Activated T-cell treated with anti-CD3 and anti-CD28 coated beads for 4 hours (primary cell): Measurements from ENCODE around the gene UBASH3B.
"Not testable (repeated sequence)": the region's sequence is repeated elsewhere in the genome, so short reads cannot be mapped to it uniquely, and the experiment has no call there.

Experiments
- DNase-seq: peaks from one replicate; pipeline ENCODE4 v3.0.0-alpha.2; 2020

The UBASH3B gene

GRCh38 chr11:122822241-122822640, 166.7 kb downstream of the UBASH3B start:
- DNase-seq = no peak

- no peak for DNase-seq
These were observed 168.0 kb downstream of the UBASH3B start for GRCh38 chr11:122823564-122823963.

GRCh38 chr11:122829371-122829770, 173.8 kb downstream of the UBASH3B start:
- DNase-seq = not testable (repeated sequence)

GRCh38 chr11:122832297-122832696, 176.8 kb downstream of the UBASH3B start:
- DNase-seq = not testable (repeated sequence)

GRCh38 chr11:122832721-122833470, 177.4 kb downstream of the UBASH3B start:
- DNase-seq = no peak

GRCh38 chr11:122833846-122834464, 178.4 kb downstream of the UBASH3B start:
- no peak for DNase-seq

GRCh38 chr11:122836916-122837315, 181.4 kb downstream of the UBASH3B start:
- no peak for DNase-seq

- DNase-seq = no peak
These were observed 182.2 kb downstream of the UBASH3B start for GRCh38 chr11:122837528-122838346.

- DNase-seq = no peak
These were observed 188.0 kb downstream of the UBASH3B start for GRCh38 chr11:122843281-122844141.

- DNase-seq = no peak
These were observed 191.9 kb downstream of the UBASH3B start for GRCh38 chr11:122847466-122847865.

- DNase-seq = no peak
These were observed 192.7 kb downstream of the UBASH3B start for GRCh38 chr11:122848186-122848585.

- DNase-seq = no peak
These were observed 194.6 kb downstream of the UBASH3B start for GRCh38 chr11:122850076-122850631.

GRCh38 chr11:122851366-122851966, 195.9 kb downstream of the UBASH3B start:
- no peak for DNase-seq

- peak; percentile 30 for DNase-seq
These were observed 196.7 kb downstream of the UBASH3B start for GRCh38 chr11:122852074-122852795.

GRCh38 chr11:122852796-122853160, 197.3 kb downstream of the UBASH3B start:
- DNase-seq = no peak

GRCh38 chr11:122853261-122853660, 197.7 kb downstream of the UBASH3B start:
- no peak for DNase-seq

- peak; percentile 49 for DNase-seq
These were observed 198.5 kb downstream of the UBASH3B start for GRCh38 chr11:122853971-122854446.

- no peak for DNase-seq
These were observed 206.1 kb downstream of the UBASH3B start for GRCh38 chr11:122861631-122862030.

GRCh38 chr11:122862091-122862490, 206.6 kb downstream of the UBASH3B start:
- DNase-seq = no peak

GRCh38 chr11:122863154-122863553, 207.6 kb downstream of the UBASH3B start:
- DNase-seq = not testable (repeated sequence)

GRCh38 chr11:122863704-122864326, 208.3 kb downstream of the UBASH3B start:
- peak; percentile 28 for DNase-seq
